SK-N-SH (cell line): ENCODE data around the gene IFI6. TPM values are rescaled to one million over a fixed set of nuclear protein-coding genes. Genes with fewer than 3 reads are reported as not detected.

ENCODE experiments used
- CTCF ChIA-PET: fragments of 300-600, 350-600 bp; formaldehyde crosslinking; extraction: SDS; loops from one replicate; lab custom pipeline; 2021; lab: Yijun Ruan, JAX
- POLR2A ChIA-PET: fragments of 350-600 bp; sonication (Branson Sonifier 250); formaldehyde crosslinking; extraction: SDS; loops from one replicate; lab custom pipeline; 2020; ENCODE audit warnings: antibody characterized with exemption, inconsistent platforms; lab: Yijun Ruan, JAX
- DNase-seq: peaks from one replicate; pipeline ENCODE4 v3.0.0; 2012
- H2AFZ ChIP-seq: fragments of 200-600 bp; sonication (generic); 2 replicates; pipeline ENCODE4 v1.8.1; 2016; ENCODE audit warnings: antibody characterized with exemption, mild to moderate bottlenecking, low read depth
- H3F3A ChIP-seq: fragments of 200-600 bp; sonication (generic); replicated peaks from 2 replicates; pipeline ENCODE3; 2016; ENCODE audit warnings: antibody characterized with exemption, mild to moderate bottlenecking; ENCODE audit not compliant: insufficient read depth
- H3K27ac ChIP-seq, 2 experiments: fragments of 200-500 bp in 1 of 2; fragments of 200-600 bp in 1 of 2; sonication (Bioruptor generic) in 1 of 2; sonication (generic), shearing (Covaris generic) in 1 of 2; 2 replicates each; pipeline versions ENCODE4 v1.5.1 to v1.6.1; 2014 to 2016; ENCODE audit warnings: low read depth in 2 of 2, inconsistent platforms in 1 of 2, low read length in 1 of 2, mild to moderate bottlenecking in 1 of 2, mixed read lengths in 1 of 2
- H3K27me3 ChIP-seq: fragments of 200-600 bp; sonication (generic), shearing (Covaris generic); 2 replicates; pipeline ENCODE4 v1.6.1; 2016; ENCODE audit warnings: mixed run types; ENCODE audit not compliant: insufficient read depth
- H3K36me3 ChIP-seq, 2 experiments: fragments of 200-500 bp in 1 of 2; fragments of 200-600 bp in 1 of 2; sonication (Bioruptor generic) in 1 of 2; sonication (generic) in 1 of 2; replicated peaks in 1 of 2; 2 replicates each; pipeline versions ENCODE3 to v1.5.1; 2014 to 2016; ENCODE audit warnings: low read length in 1 of 2, mild to moderate bottlenecking in 1 of 2; ENCODE audit not compliant: insufficient read depth in 2 of 2, control insufficient read depth in 1 of 2
- H3K4me1 ChIP-seq, 2 experiments: fragments of 200-500 bp in 1 of 2; fragments of 200-600 bp in 1 of 2; sonication (Bioruptor generic) in 1 of 2; sonication (generic), shearing (Covaris generic) in 1 of 2; 2 replicates each; pipeline versions ENCODE4 v1.5.1 to v1.6.1; 2014 to 2016; ENCODE audit warnings: low read depth in 1 of 2, low read length in 1 of 2, mixed run types in 1 of 2; ENCODE audit not compliant: insufficient read depth in 2 of 2, control insufficient read depth in 1 of 2
- H3K4me2 ChIP-seq: fragments of 200-600 bp; sonication (generic), shearing (Covaris generic); 2 replicates; pipeline ENCODE4 v1.6.1; 2017; ENCODE audit warnings: mixed run types
- H3K4me3 ChIP-seq, 2 experiments: fragments of 200-500 bp in 1 of 2; fragments of 200-600 bp in 1 of 2; sonication (Bioruptor generic) in 1 of 2; sonication (generic), shearing (Covaris generic) in 1 of 2; 2 replicates each; pipeline versions ENCODE4 v1.5.1 to v1.8.1; 2014 to 2016; ENCODE audit warnings: low read depth in 2 of 2, inconsistent platforms in 1 of 2, low read length in 1 of 2, mild to moderate bottlenecking in 1 of 2, mixed read lengths in 1 of 2, moderate library complexity in 1 of 2
- H3K79me2 ChIP-seq: fragments of 200-600 bp; sonication (generic); 2 replicates; pipeline ENCODE4 v1.8.1; 2017; ENCODE audit warnings: mild to moderate bottlenecking; ENCODE audit not compliant: insufficient read depth
- H3K9ac ChIP-seq: fragments of 200-600 bp; sonication (generic); 2 replicates; pipeline ENCODE4 v1.6.1; 2017; ENCODE audit warnings: mixed run types
- H3K9me2 ChIP-seq: fragments of 200-600 bp; sonication (generic); 2 replicates; pipeline ENCODE4 v1.6.1; 2017; ENCODE audit warnings: mixed run types
- H3K9me3 ChIP-seq: fragments of 200-600 bp; sonication (generic); 2 replicates; pipeline ENCODE4 v1.6.1; 2017; ENCODE audit warnings: mixed run types, mild to moderate bottlenecking, moderate library complexity
- H4K20me1 ChIP-seq: fragments of 200-600 bp; sonication (generic); 2 replicates; pipeline ENCODE4 v1.6.1; 2017; ENCODE audit warnings: mild to moderate bottlenecking, mixed run types; ENCODE audit not compliant: insufficient read depth
- CHD2 ChIP-seq: fragments of 150-350 bp; IDR thresholded peaks from 2 replicates; pipeline ENCODE4 v1.6.1; 2018; ENCODE audit warnings: low read length; ENCODE audit not compliant: partially characterized antibody
- CTCF ChIP-seq: fragments of 200-600 bp; sonication (generic); IDR thresholded peaks from 2 replicates; pipeline ENCODE4 v1.6.1; 2017; ENCODE audit warnings: antibody characterized with exemption, mild to moderate bottlenecking, moderate library complexity
- ELF1 ChIP-seq: IDR thresholded peaks from 2 replicates; pipeline ENCODE4 v1.4.0; 2012
- EZH2phosphoT487 ChIP-seq: fragments of 200-600 bp; sonication (generic); IDR thresholded peaks from 2 replicates; pipeline ENCODE4 v1.6.1; 2017; ENCODE audit warnings: low read depth, mixed run types, mild to moderate bottlenecking, antibody characterized with exemption, moderate library complexity, borderline replicate concordance
- FOSL2 ChIP-seq: IDR thresholded peaks from 2 replicates; pipeline ENCODE4 v1.4.0; 2012; ENCODE audit warnings: low read depth, mild to moderate bottlenecking, moderate library complexity, borderline replicate concordance
- MAX ChIP-seq: IDR thresholded peaks from 2 replicates; pipeline ENCODE4 v1.4.0; 2012; ENCODE audit warnings: low read depth
- MEF2A ChIP-seq: IDR thresholded peaks from 2 replicates; pipeline ENCODE4 v1.4.0; 2012; ENCODE audit warnings: low read depth, borderline replicate concordance
- MXI1 ChIP-seq: IDR thresholded peaks from 2 replicates; pipeline ENCODE4 v1.6.1; 2012; ENCODE audit warnings: mild to moderate bottlenecking, low read depth, low read length, improper control_type of control experiment
- NFIC ChIP-seq: IDR thresholded peaks from 2 replicates; pipeline ENCODE4 v1.4.0; 2012; ENCODE audit warnings: borderline replicate concordance
- NRF1 ChIP-seq: IDR thresholded peaks from 2 replicates; pipeline ENCODE4 v1.6.1; 2012; ENCODE audit warnings: low read depth, mild to moderate bottlenecking, low read length
- POLR2AphosphoS5 ChIP-seq: IDR thresholded peaks from 2 replicates; pipeline ENCODE4 v1.6.1; 2012; ENCODE audit warnings: low read depth, low read length
- RXRA ChIP-seq: IDR thresholded peaks from 2 replicates; pipeline ENCODE4 v1.4.0; 2012; ENCODE audit warnings: low read depth, mild to moderate bottlenecking, borderline replicate concordance
- SIN3A ChIP-seq: IDR thresholded peaks from 2 replicates; pipeline ENCODE4 v1.6.1; 2012; ENCODE audit warnings: low read depth, mild to moderate bottlenecking, low read length, moderate library complexity, borderline replicate concordance
- SMC3 ChIP-seq: IDR thresholded peaks from 2 replicates; pipeline ENCODE4 v1.6.1; 2012; ENCODE audit warnings: low read depth, low read length, improper control_type of control experiment
- TEAD4 ChIP-seq: IDR thresholded peaks from 2 replicates; pipeline ENCODE4 v1.4.0; 2012; ENCODE audit warnings: mild to moderate bottlenecking, borderline replicate concordance; ENCODE audit not compliant: insufficient read depth
- USF1 ChIP-seq: IDR thresholded peaks from 2 replicates; pipeline ENCODE4 v1.4.0; 2012; ENCODE audit warnings: low read depth, borderline replicate concordance
- WGBS: methylation state at CpG from one replicate; pipeline ENCODE4 v1.1.6; 2017; ENCODE audit warnings: low lambda C conversion rate; 5-methylcytosine and 5-hydroxymethylcytosine counted together
- polyA plus RNA-seq, 3 experiments: library from polyadenylated mRNA; depleted of rRNA; stranded (reverse); fragments of >200 nt; gene quantifications; 2 replicates each; pipeline ENCODE4 v1.2.3, GENCODE V29; 2012

The IFI6 gene
- polyA plus RNA-seq, 1 of the 3 experiments (the other 2 are of a cell fraction): 35.6 TPM

- peaks cover 0 to 4% of the 10 kb centered on the region in 2 experiments; a peak in 1 of 4 replicates for H3K4me1 ChIP-seq
- H4K20me1 ChIP-seq: no peaks in the 10 kb centered on the region
- no peak overlapping the region for H2AFZ ChIP-seq
- no peaks in the 10 kb centered on the region for H3K9me2 ChIP-seq
- H3K79me2 ChIP-seq: no peaks in the 10 kb centered on the region
- DNase-seq: no peak
- no peak overlapping the region for H3K27ac ChIP-seq
- H3K4me2 ChIP-seq: no peak overlapping the region
- 100% methylated on average over 1 of the region's 4 CpGs for WGBS
- no peaks in the 10 kb centered on the region for H3K36me3 ChIP-seq
- no peak overlapping the region for H3K9ac ChIP-seq
- TF ChIP-seq SMC3: no peak
- TF ChIP-seq CTCF: no peak
- TF ChIP-seq MXI1: no peak
- no peak for TF ChIP-seq TEAD4
- no peak for TF ChIP-seq MEF2A
- no peak for TF ChIP-seq FOSL2
- TF ChIP-seq MAX: no peak
- TF ChIP-seq POLR2AphosphoS5: no peak
- ChIA-PET CTCF (interaction anchor here (0.8 to 1.3 kb wide), 5 partner anchors 9 to 80 kb away, joined by 3 to 4 read pairs (median 3); partner anchors contain the start of gene FAM76A), POLR2A (no interaction called here)
- no peak overlapping the region for H3K4me3 ChIP-seq
- H3K9me3 ChIP-seq: no peaks in the 10 kb centered on the region
- no peaks in the 10 kb centered on the region for H3K27me3 ChIP-seq
- no peaks in the 10 kb centered on the region for H3F3A ChIP-seq
These were observed 26.9 kb downstream of the IFI6 start for GRCh38 chr1:27645071-27645415.

GRCh38 chr1:27644369-27645070, 27.5 kb downstream of the IFI6 start:
- Histone ChIP-seq H3K36me3 (no peaks in the 10 kb centered on the region), H3K27me3 (no peaks in the 10 kb centered on the region), H3K9me2 (no peaks in the 10 kb centered on the region), H3K79me2 (no peaks in the 10 kb centered on the region), H3K4me2 (no peak overlapping the region), H3K9ac (no peak overlapping the region), H3K4me1 (peaks cover 0 to 4% of the 10 kb centered on the region in 2 experiments; a peak in 1 of 4 replicates), H3K9me3 (no peaks in the 10 kb centered on the region), H3K27ac (no peak overlapping the region), H4K20me1 (no peaks in the 10 kb centered on the region), H3K4me3 (no peak overlapping the region), H3F3A (no peaks in the 10 kb centered on the region), H2AFZ (no peak overlapping the region)
- CTCF ChIA-PET: interaction anchor here (0.7 to 1.5 kb wide), 11 partner anchors 9 to 115 kb away, joined by 3 to 7 read pairs (median 3); partner anchors contain the start of gene FAM76A
- TF ChIP-seq USF1 (no peak), ELF1 (no peak), RXRA (no peak), EZH2phosphoT487 (no peak), NFIC (no peak), MAX (no peak), NRF1 (no peak), CHD2 (no peak), SIN3A (no peak), FOSL2 (no peak)
- WGBS: 63% methylated on average over 4 of the region's 5 CpGs
- no peak for DNase-seq
- POLR2A ChIA-PET: no interaction called here
